Measurements from ENCODE around the gene NEURL1. TPM values are rescaled to one million over a fixed set of nuclear protein-coding genes. Genes with fewer than 3 reads are reported as not detected.

Gene NEURL1
- total RNA-seq, 1 donor from 2014 or later, result 0.64 TPM

DNA sequence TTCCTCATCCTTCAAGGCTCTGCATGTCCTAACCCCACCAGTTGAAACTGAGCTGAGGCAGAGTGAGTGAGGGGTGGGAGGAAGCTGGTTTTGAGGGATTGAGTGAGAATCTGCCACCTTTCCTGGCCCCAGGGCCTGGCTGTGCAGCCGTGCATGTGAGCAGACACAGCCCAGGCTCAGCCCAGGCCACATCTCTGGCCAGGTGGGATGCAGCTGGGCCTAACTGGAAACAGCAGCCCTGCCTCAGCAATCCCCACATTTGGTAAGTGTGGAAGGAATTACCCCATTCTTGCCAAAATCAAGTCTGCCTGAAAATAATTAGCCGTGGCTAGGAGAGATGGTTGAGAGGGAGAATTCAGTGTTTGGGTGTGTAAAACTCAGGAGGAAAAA, 116.6 kb downstream of the NEURL1 start:
- H3K9me3 ChIP-seq, result no peaks in the 10 kb centered on the region
- H3K27ac ChIP-seq, result no peak overlapping the region
- peaks cover 50% of the 10 kb centered on the region for H3K36me3 ChIP-seq
- no peak overlapping the region for H3K4me3 ChIP-seq
- ATAC-seq, result no peak
- TF ChIP-seq, protein P1, sequence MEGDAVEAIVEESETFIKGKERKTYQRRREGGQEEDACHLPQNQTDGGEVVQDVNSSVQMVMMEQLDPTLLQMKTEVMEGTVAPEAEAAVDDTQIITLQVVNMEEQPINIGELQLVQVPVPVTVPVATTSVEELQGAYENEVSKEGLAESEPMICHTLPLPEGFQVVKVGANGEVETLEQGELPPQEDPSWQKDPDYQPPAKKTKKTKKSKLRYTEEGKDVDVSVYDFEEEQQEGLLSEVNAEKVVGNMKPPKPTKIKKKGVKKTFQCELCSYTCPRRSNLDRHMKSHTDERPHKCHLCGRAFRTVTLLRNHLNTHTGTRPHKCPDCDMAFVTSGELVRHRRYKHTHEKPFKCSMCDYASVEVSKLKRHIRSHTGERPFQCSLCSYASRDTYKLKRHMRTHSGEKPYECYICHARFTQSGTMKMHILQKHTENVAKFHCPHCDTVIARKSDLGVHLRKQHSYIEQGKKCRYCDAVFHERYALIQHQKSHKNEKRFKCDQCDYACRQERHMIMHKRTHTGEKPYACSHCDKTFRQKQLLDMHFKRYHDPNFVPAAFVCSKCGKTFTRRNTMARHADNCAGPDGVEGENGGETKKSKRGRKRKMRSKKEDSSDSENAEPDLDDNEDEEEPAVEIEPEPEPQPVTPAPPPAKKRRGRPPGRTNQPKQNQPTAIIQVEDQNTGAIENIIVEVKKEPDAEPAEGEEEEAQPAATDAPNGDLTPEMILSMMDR (IDR thresholded peaks at IDR 0.05), result no peak
- H3K27me3 ChIP-seq, result no peaks in the 10 kb centered on the region
- intact Hi-C loops (cut with DNase I), result no loop called here
- H3K4me1 ChIP-seq, result no peaks in the 10 kb centered on the region
- DNase-seq, result no peak

DNA sequence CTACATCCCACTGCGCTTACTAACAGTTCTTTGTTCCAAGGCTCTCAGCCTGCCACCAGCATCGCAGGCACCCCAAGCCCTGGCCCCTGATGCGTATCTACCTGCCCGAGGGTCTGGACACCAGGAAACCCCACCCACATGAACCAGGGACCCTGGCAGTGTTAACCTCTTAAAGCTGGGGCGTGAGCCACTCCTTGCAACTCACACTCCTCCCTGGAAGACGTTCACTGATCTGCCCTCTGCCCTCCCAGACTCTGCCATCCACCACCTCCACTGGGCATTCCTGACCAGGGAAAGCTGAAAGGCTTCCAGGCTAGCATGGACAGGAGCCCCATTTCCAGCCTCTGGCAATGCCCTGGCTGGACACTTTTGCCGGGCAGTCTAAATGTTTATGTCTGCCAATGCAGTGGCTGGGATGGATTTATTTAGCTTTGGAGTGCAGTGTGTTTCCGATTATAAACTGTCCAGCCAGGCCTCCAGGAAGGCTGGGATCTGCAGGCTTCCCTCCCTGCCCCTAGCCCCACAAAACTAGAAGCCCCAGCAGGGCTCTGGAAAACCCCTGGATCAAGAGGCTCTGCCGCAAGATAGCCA, 117.5 kb downstream of the NEURL1 start:
- peaks cover 50% of the 10 kb centered on the region for H3K36me3 ChIP-seq
- peaks cover 2% of the 10 kb centered on the region for H3K4me1 ChIP-seq
- H3K27ac ChIP-seq, result no peak overlapping the region
- H3K27me3 ChIP-seq, result no peaks in the 10 kb centered on the region
- TF ChIP-seq, protein P1 (IDR thresholded peaks at IDR 0.05), result no peak
- no peak for ATAC-seq
- no peaks in the 10 kb centered on the region for H3K9me3 ChIP-seq
- intact Hi-C loops (cut with DNase I), result no loop called here
- no peak for DNase-seq
- H3K4me3 ChIP-seq, result no peak overlapping the region

DNA sequence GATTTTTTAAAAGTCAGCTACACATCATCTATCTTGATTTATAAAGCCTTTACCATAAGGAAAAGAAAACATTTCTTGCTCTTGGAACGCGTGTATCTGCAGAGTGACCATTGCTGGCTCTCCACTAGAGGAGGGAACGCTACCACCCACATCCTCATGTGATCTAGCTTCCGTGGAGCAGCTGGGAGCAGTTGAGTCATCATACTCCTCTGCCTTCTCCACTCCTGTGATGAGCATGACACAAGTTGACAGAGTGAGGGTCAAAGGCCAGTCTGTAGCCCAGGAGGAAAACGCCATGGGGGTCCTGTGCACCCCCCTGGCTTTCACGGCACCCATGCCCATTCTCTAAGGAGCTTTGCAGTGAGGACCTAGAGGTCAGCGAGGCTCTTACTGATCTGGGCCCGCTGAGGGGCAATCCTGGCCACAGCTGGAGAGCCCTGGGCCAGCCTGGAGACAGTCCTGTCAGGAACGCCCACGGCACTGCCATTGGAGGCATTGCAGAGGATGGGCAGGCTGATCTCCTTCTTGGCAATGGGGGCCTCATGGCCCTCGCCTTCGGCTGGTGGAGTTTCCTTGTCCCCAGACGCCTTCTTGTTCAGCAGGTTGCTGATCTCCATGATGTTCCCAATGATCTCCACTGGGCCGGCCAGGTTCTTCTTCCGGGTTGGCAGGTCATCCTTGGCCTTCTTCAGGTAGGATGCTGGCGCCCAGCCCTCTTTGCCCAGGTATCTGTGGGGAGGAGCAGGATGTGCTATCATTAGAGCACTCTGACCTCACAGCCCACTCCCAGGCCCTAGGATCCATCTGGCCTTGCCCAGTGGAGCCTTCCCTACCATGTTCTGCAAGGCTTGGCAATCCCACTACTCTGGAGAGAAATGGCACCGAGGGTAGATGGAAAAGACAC, 119.2 kb downstream of the NEURL1 start:
- H3K4me1 ChIP-seq, result peaks cover 18% of the 10 kb centered on the region
- no peak overlapping the region for H3K27ac ChIP-seq
- TF ChIP-seq, protein P1 (IDR thresholded peaks at IDR 0.05), result no peak
- no peaks in the 10 kb centered on the region for H3K9me3 ChIP-seq
- ATAC-seq (peak; percentile 84), DNase-seq (no peak)
- no peak overlapping the region for H3K4me3 ChIP-seq
- peaks cover 50% of the 10 kb centered on the region for H3K36me3 ChIP-seq
- no peaks in the 10 kb centered on the region for H3K27me3 ChIP-seq
- intact Hi-C loops (cut with DNase I), result no loop called here

DNA sequence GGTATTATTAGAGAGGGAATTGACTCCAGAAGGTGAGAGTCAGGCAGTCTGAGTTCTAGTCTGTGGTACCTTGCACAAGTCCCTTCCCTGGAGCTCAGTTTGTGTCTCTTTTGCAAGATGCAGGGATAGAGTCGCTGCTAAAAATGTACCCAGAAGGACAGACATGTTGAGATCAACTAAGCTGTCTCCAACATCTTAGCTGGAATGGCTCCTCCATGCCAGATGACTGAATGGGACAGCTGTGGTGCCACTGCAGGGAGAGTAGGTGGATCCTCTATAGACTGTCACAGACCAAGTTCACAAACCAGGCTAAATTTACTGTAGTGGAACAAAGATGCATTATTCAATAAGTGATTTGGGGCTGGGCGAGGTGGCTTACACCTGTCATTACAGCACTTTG, 120.1 kb downstream of the NEURL1 start:
- TF ChIP-seq, protein P1 (IDR thresholded peaks at IDR 0.05), result no peak
- Histone ChIP-seq H3K27me3 (no peaks in the 10 kb centered on the region), H3K4me3 (no peak overlapping the region), H3K27ac (no peak overlapping the region), H3K9me3 (no peaks in the 10 kb centered on the region), H3K36me3 (peaks cover 56% of the 10 kb centered on the region), H3K4me1 (peaks cover 18% of the 10 kb centered on the region)
- intact Hi-C loops (cut with DNase I), result no loop called here
- DNase-seq, result no peak
- ATAC-seq, result no peak

DNA sequence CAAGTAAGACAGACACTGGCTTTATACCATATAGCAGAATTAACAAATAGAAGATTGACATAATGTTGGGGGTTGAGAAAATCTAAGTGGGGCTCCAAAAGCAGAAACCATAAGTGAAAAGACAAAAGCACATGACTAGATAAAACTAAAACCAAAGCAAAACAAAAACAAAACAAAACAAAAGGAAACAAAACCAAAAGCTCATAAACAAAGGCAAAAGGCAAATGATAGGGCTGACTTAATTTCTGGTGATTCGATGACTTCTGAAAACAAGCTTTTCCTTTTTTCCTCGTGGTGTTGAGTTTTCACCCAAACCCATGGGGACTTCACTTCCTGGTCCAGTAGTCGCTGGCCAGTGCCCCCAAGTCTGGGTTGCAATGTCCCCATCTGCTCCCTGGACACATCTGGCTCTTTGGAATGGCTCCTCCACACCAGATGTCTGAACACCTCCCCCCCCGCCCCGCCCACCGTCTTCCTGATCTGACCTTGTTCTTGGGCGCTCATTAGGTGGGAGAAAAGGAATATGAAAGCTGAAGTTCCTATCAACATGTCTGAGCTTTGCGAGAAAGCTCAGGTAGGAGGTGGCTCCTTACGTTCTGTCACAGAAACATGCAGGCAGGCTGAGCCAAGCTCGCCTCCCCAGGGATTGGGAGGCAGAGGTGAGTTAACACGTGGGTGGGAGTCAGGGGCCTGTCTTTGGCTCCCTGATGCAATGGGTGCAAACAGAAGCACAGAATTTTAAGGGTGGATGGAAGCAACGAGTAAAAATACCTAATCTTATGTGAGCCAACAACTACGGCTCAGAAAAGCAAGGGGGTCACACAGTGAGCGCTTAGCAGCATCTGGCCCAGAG, 121.0 kb downstream of the NEURL1 start:
- intact Hi-C loops (cut with DNase I), result no loop called here
- peaks cover 22% of the 10 kb centered on the region for H3K4me1 ChIP-seq
- ATAC-seq (no peak), DNase-seq (no peak)
- peaks cover 47% of the 10 kb centered on the region for H3K36me3 ChIP-seq
- TF ChIP-seq, protein P1 (IDR thresholded peaks at IDR 0.05), result no peak
- no peaks in the 10 kb centered on the region for H3K9me3 ChIP-seq
- H3K4me3 ChIP-seq, result no peak overlapping the region
- H3K27ac ChIP-seq, result peak overlapping the region; percentile 42
- H3K27me3 ChIP-seq, result no peaks in the 10 kb centered on the region

All from upper lobe of right lung (tissue), 1 donor.